ENCODE results near the gene STUB1. TPM values are rescaled to one million over a fixed set of nuclear protein-coding genes. Genes with fewer than 3 reads are reported as not detected.

STUB1 gene
- total and polyA plus RNA-seq, 2 donors (not counting 1 experiment from before 2014, with no cell fraction given): 94.3 to 116 TPM

DNA sequence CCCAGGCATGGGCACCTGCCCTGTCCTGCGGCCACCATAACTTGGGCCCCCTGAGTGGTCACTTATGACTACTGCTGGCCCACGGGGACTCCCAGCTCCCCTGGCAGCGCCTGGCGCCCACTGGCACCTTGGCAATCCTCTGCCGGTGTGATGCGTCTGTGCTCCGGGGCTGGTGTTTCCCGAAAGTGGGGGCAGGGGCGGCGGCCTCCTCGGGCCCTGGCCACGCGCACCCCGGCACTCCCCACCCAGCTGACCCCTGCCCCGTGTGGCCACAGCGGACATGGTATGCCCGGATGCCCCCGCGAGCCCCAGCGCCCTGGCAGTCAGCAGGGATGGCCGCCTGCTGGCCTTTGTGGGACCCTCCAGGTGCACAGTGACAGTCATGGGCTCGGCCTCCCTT lies 22.7 kb upstream of the STUB1 start:
- Mint-ChIP-seq H3K9me3 (ENCODE audit: insufficient read depth) (no peaks in the 10 kb centered on the region), H3K27ac (no peak overlapping the region), H3K27me3 (no peaks in the 10 kb centered on the region), H3K4me3 (no peak overlapping the region), H3K4me1 (peaks cover 8% of the 10 kb centered on the region)
- no peaks in the 10 kb centered on the region for H3K36me3 ChIP-seq (replicated peaks in 1 of 2; ENCODE audit: control extremely low read depth in 1 of 2, control insufficient read depth in 1 of 2, extremely low read depth in 1 of 2, insufficient read depth in 2 of 2, low read length in 1 of 2)
- peaks cover 10 to 17% of the 10 kb centered on the region in 2 donors for H3K4me1 ChIP-seq (ENCODE audit: control insufficient read depth in 2 of 2, insufficient read depth in 2 of 2, low read length in 2 of 2)
- no peaks in the 10 kb centered on the region for H3K79me2 ChIP-seq (ENCODE audit: control insufficient read depth, insufficient read depth, low read length)
- POLR2A ChIA-PET: no interaction called here
- no peak for TF ChIP-seq EZH2 (IDR thresholded peaks at IDR 0.05; ENCODE audit: borderline replicate concordance, insufficient read depth, low read depth, low read length, poor library complexity, severe bottlenecking)
- TF ChIP-seq, protein P1, sequence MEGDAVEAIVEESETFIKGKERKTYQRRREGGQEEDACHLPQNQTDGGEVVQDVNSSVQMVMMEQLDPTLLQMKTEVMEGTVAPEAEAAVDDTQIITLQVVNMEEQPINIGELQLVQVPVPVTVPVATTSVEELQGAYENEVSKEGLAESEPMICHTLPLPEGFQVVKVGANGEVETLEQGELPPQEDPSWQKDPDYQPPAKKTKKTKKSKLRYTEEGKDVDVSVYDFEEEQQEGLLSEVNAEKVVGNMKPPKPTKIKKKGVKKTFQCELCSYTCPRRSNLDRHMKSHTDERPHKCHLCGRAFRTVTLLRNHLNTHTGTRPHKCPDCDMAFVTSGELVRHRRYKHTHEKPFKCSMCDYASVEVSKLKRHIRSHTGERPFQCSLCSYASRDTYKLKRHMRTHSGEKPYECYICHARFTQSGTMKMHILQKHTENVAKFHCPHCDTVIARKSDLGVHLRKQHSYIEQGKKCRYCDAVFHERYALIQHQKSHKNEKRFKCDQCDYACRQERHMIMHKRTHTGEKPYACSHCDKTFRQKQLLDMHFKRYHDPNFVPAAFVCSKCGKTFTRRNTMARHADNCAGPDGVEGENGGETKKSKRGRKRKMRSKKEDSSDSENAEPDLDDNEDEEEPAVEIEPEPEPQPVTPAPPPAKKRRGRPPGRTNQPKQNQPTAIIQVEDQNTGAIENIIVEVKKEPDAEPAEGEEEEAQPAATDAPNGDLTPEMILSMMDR (IDR thresholded peaks at IDR 0.05): no peak
- H3K27me3 ChIP-seq (replicated peaks in 1 of 4; ENCODE audit: control extremely low read depth in 1 of 4, control insufficient read depth in 3 of 4, insufficient read depth in 4 of 4, low read length in 3 of 4): no peaks in the 10 kb centered on the region
- intact Hi-C loops (cut with micrococcal nuclease): no loop called here
- no peak overlapping the region for H3K4me2 ChIP-seq (replicated peaks; ENCODE audit: low read depth, low read length, poor library complexity, severe bottlenecking)
- ATAC-seq (ENCODE audit: low read depth): no peak
- no peak overlapping the region for H3K27ac ChIP-seq (ENCODE audit: low read length in 2 of 2)
- CTCF ChIA-PET: no interaction called here
- no peaks in the 10 kb centered on the region for H4K20me1 ChIP-seq (ENCODE audit: control insufficient read depth, insufficient read depth, low read length, poor library complexity, severe bottlenecking)
- H3K9me3 ChIP-seq (ENCODE audit: control extremely low read depth in 1 of 3, control insufficient read depth in 2 of 3, insufficient read depth in 1 of 3, low read length in 2 of 3): no peaks in the 10 kb centered on the region
- no peak overlapping the region for H3K4me3 ChIP-seq (ENCODE audit: control extremely low read depth in 1 of 5, extremely low read depth in 1 of 5, insufficient read depth in 1 of 5, low read depth in 2 of 5, low read length in 4 of 5)
- no peak overlapping the region for H2AFZ ChIP-seq (ENCODE audit: insufficient read depth, low read depth, low read length, poor library complexity, severe bottlenecking)
- 98% methylated on average over 22 of the region's 22 CpGs for WGBS (ENCODE audit: insufficient coverage)
- DNase-seq: no peak
- H3K9ac ChIP-seq (ENCODE audit: low read length): no peak overlapping the region

DNA sequence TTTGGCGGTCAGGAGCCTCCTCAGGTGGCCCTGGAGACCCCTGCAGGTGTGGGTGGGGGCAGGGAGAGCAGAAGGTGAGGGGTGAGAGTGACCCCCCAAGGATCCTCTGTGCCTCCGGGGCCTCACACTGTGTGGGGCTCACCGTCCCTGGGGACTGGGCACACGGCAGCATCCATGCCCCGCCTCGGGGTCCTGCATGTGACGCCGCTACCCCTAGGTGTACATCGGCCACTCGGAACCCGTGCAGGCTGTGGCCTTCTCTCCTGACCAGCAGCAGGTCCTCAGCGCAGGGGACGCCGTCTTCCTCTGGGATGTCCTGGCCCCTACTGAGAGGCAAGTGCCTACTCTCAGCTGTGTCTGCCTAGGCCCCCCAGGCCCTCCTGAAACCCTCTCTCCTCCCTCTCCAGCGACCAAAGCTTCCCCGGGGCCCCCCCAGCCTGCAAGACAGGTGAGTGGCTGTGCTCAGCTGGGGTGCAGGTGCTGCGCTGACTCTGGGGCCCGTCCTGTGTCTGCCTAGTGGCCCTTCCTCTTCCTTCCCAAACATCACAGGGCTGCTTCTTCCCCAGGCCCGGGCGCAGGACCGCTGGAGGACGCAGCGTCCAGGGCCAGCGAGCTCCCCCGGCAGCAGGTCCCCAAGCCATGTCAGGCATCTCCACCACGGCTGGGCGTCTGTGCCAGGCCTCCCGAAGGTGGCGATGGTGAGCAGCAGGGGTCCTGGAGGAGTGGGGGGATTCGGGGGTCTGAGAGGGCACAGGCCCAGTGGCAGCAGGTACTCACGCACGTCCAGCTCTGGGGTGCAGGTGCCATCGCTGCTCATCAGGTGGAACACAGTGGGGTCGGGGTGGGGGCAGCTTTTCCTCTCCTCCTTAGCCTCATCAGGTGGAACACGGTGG lies 21.3 kb upstream of the STUB1 start:
- no peak overlapping the region for H2AFZ ChIP-seq (ENCODE audit: insufficient read depth, low read depth, low read length, poor library complexity, severe bottlenecking)
- Mint-ChIP-seq H3K4me3 (no peak overlapping the region), H3K9me3 (ENCODE audit: insufficient read depth) (no peaks in the 10 kb centered on the region), H3K4me1 (peaks cover 10% of the 10 kb centered on the region), H3K27ac (no peak overlapping the region), H3K27me3 (no peaks in the 10 kb centered on the region)
- ChIA-PET CTCF (no interaction called here), POLR2A (no interaction called here)
- H3K27me3 ChIP-seq (replicated peaks in 1 of 4; ENCODE audit: control extremely low read depth in 1 of 4, control insufficient read depth in 3 of 4, insufficient read depth in 4 of 4, low read length in 3 of 4): no peaks in the 10 kb centered on the region
- DNase-seq: no peak
- H3K27ac ChIP-seq (ENCODE audit: low read length in 2 of 2): no peak overlapping the region
- H3K9me3 ChIP-seq (ENCODE audit: control extremely low read depth in 1 of 3, control insufficient read depth in 2 of 3, insufficient read depth in 1 of 3, low read length in 2 of 3): no peaks in the 10 kb centered on the region
- H3K4me2 ChIP-seq (replicated peaks; ENCODE audit: low read depth, low read length, poor library complexity, severe bottlenecking): no peak overlapping the region
- TF ChIP-seq, protein P1 (IDR thresholded peaks at IDR 0.05): no peak
- TF ChIP-seq EZH2 (IDR thresholded peaks at IDR 0.05; ENCODE audit: borderline replicate concordance, insufficient read depth, low read depth, low read length, poor library complexity, severe bottlenecking): no peak
- no peak overlapping the region for H3K4me3 ChIP-seq (ENCODE audit: control extremely low read depth in 1 of 5, extremely low read depth in 1 of 5, insufficient read depth in 1 of 5, low read depth in 2 of 5, low read length in 4 of 5)
- peaks cover 10 to 17% of the 10 kb centered on the region in 2 donors for H3K4me1 ChIP-seq (ENCODE audit: control insufficient read depth in 2 of 2, insufficient read depth in 2 of 2, low read length in 2 of 2)
- no peak overlapping the region for H3K9ac ChIP-seq (ENCODE audit: low read length)
- 95% methylated on average over 35 of the region's 35 CpGs for WGBS (ENCODE audit: insufficient coverage)
- H3K36me3 ChIP-seq (replicated peaks in 1 of 2; ENCODE audit: control extremely low read depth in 1 of 2, control insufficient read depth in 1 of 2, extremely low read depth in 1 of 2, insufficient read depth in 2 of 2, low read length in 1 of 2): no peaks in the 10 kb centered on the region
- H3K79me2 ChIP-seq (ENCODE audit: control insufficient read depth, insufficient read depth, low read length): no peaks in the 10 kb centered on the region
- intact Hi-C loops (cut with micrococcal nuclease): no loop called here
- ATAC-seq (ENCODE audit: low read depth): no peak
- H4K20me1 ChIP-seq (ENCODE audit: control insufficient read depth, insufficient read depth, low read length, poor library complexity, severe bottlenecking): no peaks in the 10 kb centered on the region

Data from B cell (primary cell).